Loucy (cell line): ENCODE data around the gene FITM1.

Source experiments
- CTCF ChIP-seq: fragments of 200-600 bp; sonication (generic); conservative IDR thresholded peaks from 2 replicates; pipeline ENCODE4 v1.5.1; 2014; ENCODE audit warnings: mild to moderate bottlenecking, antibody characterized with exemption, low read length
- EZH2phosphoT487 ChIP-seq: fragments of 200-600 bp; IDR thresholded peaks from 2 replicates; pipeline ENCODE4 v1.6.1; 2018; ENCODE audit warnings: antibody characterized with exemption, mild to moderate bottlenecking, moderate library complexity, borderline replicate concordance

DNA sequence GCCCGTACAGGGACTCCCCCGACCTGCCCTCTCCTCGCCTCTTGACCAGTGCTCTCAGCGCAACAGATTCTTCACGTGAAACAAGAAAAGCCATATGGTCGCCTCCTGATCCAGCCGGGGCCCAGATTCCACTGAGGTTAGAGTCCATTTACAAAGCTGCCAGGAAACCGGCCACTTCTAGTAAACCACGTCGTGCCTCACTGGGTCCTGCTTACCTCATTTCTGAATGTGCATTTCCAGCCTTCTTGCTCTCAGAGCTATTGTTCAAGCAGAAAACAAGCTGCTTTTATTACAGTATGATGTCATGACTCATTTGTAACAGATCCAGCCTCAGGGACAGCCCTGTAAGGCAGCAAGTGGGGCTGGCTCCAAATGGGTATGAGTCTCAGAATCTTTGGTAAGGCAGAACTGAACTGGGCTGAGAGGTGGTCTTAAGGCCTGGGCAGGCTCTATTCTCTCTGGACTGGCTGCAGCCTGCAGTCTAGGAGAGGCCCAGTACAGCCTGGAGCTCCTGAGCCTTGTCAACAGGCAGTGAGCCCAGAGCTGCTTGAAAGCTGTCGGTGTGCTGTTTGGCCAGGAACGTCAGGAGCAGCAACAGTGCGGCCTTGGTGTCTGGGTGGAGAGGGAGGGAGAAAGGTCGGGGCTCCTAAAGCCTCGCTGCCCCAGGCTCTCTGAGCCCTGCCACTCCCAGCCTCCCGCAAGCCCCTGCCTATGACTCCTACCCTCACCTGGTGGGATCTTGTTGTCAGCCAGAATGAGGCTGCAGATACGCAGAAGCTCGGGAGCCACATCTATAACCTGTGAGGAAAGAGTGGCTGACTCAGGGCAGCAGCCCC lies 49.7 kb downstream of the FITM1 start:
- no peak for TF ChIP-seq CTCF
- TF ChIP-seq EZH2phosphoT487: no peak
